ENCODE results near the gene ASH1L. TPM values are rescaled to one million over a fixed set of nuclear protein-coding genes. Genes with fewer than 3 reads are reported as not detected.

The ASH1L gene
- total RNA-seq, 1 experiment from 2014 or later = 30.5 TPM

DNA sequence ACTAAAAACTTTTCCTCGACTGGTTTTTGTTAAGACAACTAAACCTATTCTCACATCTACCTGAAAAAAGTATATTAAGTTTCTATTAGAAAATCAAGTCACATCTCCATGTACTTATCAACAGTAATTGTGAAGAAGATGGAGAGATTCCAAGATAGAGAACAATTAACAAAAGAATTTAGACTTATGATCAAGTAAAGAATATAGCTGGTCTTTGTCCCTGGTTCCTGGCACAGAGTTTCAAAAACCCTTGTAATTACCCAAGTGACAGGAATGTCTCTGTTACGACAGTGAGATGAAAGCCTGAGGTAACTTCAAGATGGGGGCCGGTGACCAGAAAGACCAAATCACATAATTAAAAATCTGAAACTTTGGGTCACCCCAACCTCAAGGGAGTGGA lies 91.6 kb downstream of the ASH1L start:
- Histone ChIP-seq H3K27me3 (ENCODE audit: insufficient read depth, low read length) (no peaks in the 10 kb centered on the region), H3K4me3 (replicated peaks in 1 of 2; ENCODE audit: low read depth in 1 of 2, low read length in 2 of 2) (no peak overlapping the region), H3K9ac (ENCODE audit: low read length) (no peak overlapping the region), H3K9me3 (ENCODE audit: control insufficient read depth in 1 of 2, insufficient read depth in 1 of 2, low read depth in 1 of 2, low read length in 2 of 2) (peaks cover 7 to 9% of the 10 kb centered on the region in 2 experiments; a peak in 2 of 4 replicates), H3K4me1 (ENCODE audit: control insufficient read depth in 1 of 2, insufficient read depth in 2 of 2, low read length in 2 of 2) (peaks cover 0 to 7% of the 10 kb centered on the region in 2 experiments; a peak in 2 of 4 replicates), H3K9me2 (ENCODE audit: insufficient read depth) (no peaks in the 10 kb centered on the region), H3K36me3 (ENCODE audit: control insufficient read depth in 1 of 2, insufficient read depth in 2 of 2, low read length in 2 of 2) (no peaks in the 10 kb centered on the region), H3K79me2 (ENCODE audit: insufficient read depth, low read length) (peaks cover 47% of the 10 kb centered on the region), H2AFZ (ENCODE audit: low read depth, low read length, poor library complexity, severe bottlenecking) (no peak overlapping the region), H3K4me2 (ENCODE audit: low read length) (no peak overlapping the region), H3K27ac (ENCODE audit: low read depth, low read length) (no peak overlapping the region), H4K20me1 (ENCODE audit: insufficient read depth) (peaks cover 13% of the 10 kb centered on the region)
- intact Hi-C loops (cut with micrococcal nuclease) = no loop called here
- ChIA-PET RAD21 (ENCODE audit: low non-redundant PET in 1 of 2, low total read pairs in 2 of 2, uncharacterized antibody in 2 of 2, unreplicated experiment in 2 of 2) (no interaction called here), POLR2A (no interaction called here), CTCF (no interaction called here)
- no peak for ATAC-seq
- TF ChIP-seq, protein P1, sequence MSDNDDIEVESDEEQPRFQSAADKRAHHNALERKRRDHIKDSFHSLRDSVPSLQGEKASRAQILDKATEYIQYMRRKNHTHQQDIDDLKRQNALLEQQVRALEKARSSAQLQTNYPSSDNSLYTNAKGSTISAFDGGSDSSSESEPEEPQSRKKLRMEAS (IDR thresholded peaks at IDR 0.05) = no peak
- TF ChIP-seq, protein P2, sequence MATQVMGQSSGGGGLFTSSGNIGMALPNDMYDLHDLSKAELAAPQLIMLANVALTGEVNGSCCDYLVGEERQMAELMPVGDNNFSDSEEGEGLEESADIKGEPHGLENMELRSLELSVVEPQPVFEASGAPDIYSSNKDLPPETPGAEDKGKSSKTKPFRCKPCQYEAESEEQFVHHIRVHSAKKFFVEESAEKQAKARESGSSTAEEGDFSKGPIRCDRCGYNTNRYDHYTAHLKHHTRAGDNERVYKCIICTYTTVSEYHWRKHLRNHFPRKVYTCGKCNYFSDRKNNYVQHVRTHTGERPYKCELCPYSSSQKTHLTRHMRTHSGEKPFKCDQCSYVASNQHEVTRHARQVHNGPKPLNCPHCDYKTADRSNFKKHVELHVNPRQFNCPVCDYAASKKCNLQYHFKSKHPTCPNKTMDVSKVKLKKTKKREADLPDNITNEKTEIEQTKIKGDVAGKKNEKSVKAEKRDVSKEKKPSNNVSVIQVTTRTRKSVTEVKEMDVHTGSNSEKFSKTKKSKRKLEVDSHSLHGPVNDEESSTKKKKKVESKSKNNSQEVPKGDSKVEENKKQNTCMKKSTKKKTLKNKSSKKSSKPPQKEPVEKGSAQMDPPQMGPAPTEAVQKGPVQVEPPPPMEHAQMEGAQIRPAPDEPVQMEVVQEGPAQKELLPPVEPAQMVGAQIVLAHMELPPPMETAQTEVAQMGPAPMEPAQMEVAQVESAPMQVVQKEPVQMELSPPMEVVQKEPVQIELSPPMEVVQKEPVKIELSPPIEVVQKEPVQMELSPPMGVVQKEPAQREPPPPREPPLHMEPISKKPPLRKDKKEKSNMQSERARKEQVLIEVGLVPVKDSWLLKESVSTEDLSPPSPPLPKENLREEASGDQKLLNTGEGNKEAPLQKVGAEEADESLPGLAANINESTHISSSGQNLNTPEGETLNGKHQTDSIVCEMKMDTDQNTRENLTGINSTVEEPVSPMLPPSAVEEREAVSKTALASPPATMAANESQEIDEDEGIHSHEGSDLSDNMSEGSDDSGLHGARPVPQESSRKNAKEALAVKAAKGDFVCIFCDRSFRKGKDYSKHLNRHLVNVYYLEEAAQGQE (IDR thresholded peaks at IDR 0.05; ENCODE audit: low read depth) = no peak
- TF ChIP-seq YY1 (IDR thresholded peaks at IDR 0.05; ENCODE audit: extremely low read depth, insufficient replicate concordance, low read depth, low read length) (no peak), POLR2AphosphoS5 (IDR thresholded peaks at IDR 0.05; ENCODE audit: low read depth, low read length) (no peak), EGR1 (IDR thresholded peaks at IDR 0.05; ENCODE audit: low read depth) (no peak), ZFX (IDR thresholded peaks at IDR 0.05) (no peak), ZNF274 (IDR thresholded peaks at IDR 0.05; ENCODE audit: low read depth, low read length) (no peak), SP1 (IDR thresholded peaks at IDR 0.05; ENCODE audit: low read depth) (no peak), RAD21 (IDR thresholded peaks at IDR 0.05; ENCODE audit: low read depth) (no peak), FOSL1 (IDR thresholded peaks at IDR 0.05; ENCODE audit: low read depth) (no peak), CBX3 (IDR thresholded peaks at IDR 0.05; ENCODE audit: low read depth) (no peak)
- TF ChIP-seq, protein P3, sequence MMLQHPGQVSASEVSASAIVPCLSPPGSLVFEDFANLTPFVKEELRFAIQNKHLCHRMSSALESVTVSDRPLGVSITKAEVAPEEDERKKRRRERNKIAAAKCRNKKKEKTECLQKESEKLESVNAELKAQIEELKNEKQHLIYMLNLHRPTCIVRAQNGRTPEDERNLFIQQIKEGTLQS (IDR thresholded peaks at IDR 0.05) = no peak
- DNase-seq (ENCODE audit: low read depth, low spot score) = no peak
- no TSS peak for BruUV-seq (replicated peaks)

Data from HCT116 (cell line).